ENCODE measurements around the gene CMTM7. TPM values are rescaled to one million over a fixed set of nuclear protein-coding genes. Genes with fewer than 3 reads are reported as not detected.

The CMTM7 gene
- polyA plus RNA-seq, 1 donor: 10.9 TPM

GRCh38 chr3:32502118-32502945, 110.7 kb downstream of the CMTM7 start, which contains the start of gene CMTM6:
Gene CMTM6, minus strand, starts transcription at chr3:32502852. Its CDS starts 107 bp downstream, at chr3:32502745.
- H3K27ac ChIP-seq (ENCODE audit: low read length): peak within 1 kb of the TSS; percentile 99
- peaks cover 3% of the 10 kb centered on the region for H3K4me1 ChIP-seq (ENCODE audit: control insufficient read depth, insufficient read depth, low read length)
- H3K36me3 ChIP-seq (ENCODE audit: control insufficient read depth, insufficient read depth, low read length): no peaks in the 10 kb centered on the region
- DNase-seq: peak; percentile 61 to 82
- H3K4me3 ChIP-seq (ENCODE audit: low read length): peak within 1 kb of the TSS; percentile 99
- WGBS (ENCODE audit: insufficient coverage, low lambda C conversion rate): no CpG with 5 or more reads among the region's 61 CpGs
- H3K27me3 ChIP-seq (ENCODE audit: control insufficient read depth, insufficient read depth, low read length): no peaks in the 10 kb centered on the region
- peaks cover 4% of the 10 kb centered on the region for H3K9me3 ChIP-seq (ENCODE audit: control insufficient read depth, low read depth, low read length)

GRCh38 chr3:32502946-32503286, 111.3 kb downstream of the CMTM7 start:
- no peaks in the 10 kb centered on the region for H3K27me3 ChIP-seq (ENCODE audit: control insufficient read depth, insufficient read depth, low read length)
- DNase-seq: no peak
- no peaks in the 10 kb centered on the region for H3K36me3 ChIP-seq (ENCODE audit: control insufficient read depth, insufficient read depth, low read length)
- peak overlapping the region; percentile 99 for H3K4me3 ChIP-seq (ENCODE audit: low read length)
- peak overlapping the region; percentile 99 for H3K27ac ChIP-seq (ENCODE audit: low read length)
- H3K4me1 ChIP-seq (ENCODE audit: control insufficient read depth, insufficient read depth, low read length): peaks cover 3% of the 10 kb centered on the region
- 19% methylated on average over 2 of the region's 6 CpGs for WGBS (ENCODE audit: insufficient coverage, low lambda C conversion rate)
- peaks cover 4% of the 10 kb centered on the region for H3K9me3 ChIP-seq (ENCODE audit: control insufficient read depth, low read depth, low read length)

Other genes starting within 250 kb of the CMTM7 start
- gene CMTM8, start 153.2 kb upstream of the CMTM7 start, polyA plus RNA-seq: 20.1 TPM
- gene CMTM6, start 111.0 kb downstream of the CMTM7 start, polyA plus RNA-seq: 49.7 TPM
- gene DYNC1LI1, start 179.0 kb downstream of the CMTM7 start, polyA plus RNA-seq: 46.4 TPM

Measured in large intestine (tissue), 3 donors.